LNCAP (cell line): ENCODE data around the gene P4HA2.

Experiments
- CTCF ChIP-seq: fragments of 450-650 bp; IDR thresholded peaks from 2 replicates; pipeline ENCODE4 v1.5.1; 2017; ENCODE audit warnings: mild to moderate bottlenecking

Gene P4HA2

GRCh38 chr5:132182359-132183040 lies 45.2 kb downstream of the P4HA2 start:
- TF ChIP-seq CTCF, result no peak

GRCh38 chr5:132181011-132181629 lies 46.5 kb downstream of the P4HA2 start:
- TF ChIP-seq CTCF, result no peak

GRCh38 chr5:132180134-132180745 lies 47.4 kb downstream of the P4HA2 start:
- TF ChIP-seq CTCF, result peak; percentile 78

- no peak for TF ChIP-seq CTCF
Observed at GRCh38 chr5:132179405-132179804, 48.2 kb downstream of the P4HA2 start.

GRCh38 chr5:132177691-132178149 lies 49.9 kb downstream of the P4HA2 start:
- no peak for TF ChIP-seq CTCF

- no peak for TF ChIP-seq CTCF
Observed at GRCh38 chr5:132176987-132177386, 50.7 kb downstream of the P4HA2 start.

- TF ChIP-seq CTCF, result no peak
Observed at GRCh38 chr5:132176521-132176945, 51.1 kb downstream of the P4HA2 start.
